Measurements from ENCODE around the gene LDHAL6B.

Gene LDHAL6B

GRCh38 chr15:59221511-59222505, 15.2 kb downstream of the LDHAL6B start:
- no peak for DNase-seq

GRCh38 chr15:59222906-59223550, 16.4 kb downstream of the LDHAL6B start:
- DNase-seq: no peak

GRCh38 chr15:59223736-59224135, 17.1 kb downstream of the LDHAL6B start:
- DNase-seq: no peak

GRCh38 chr15:59224474-59224873, 17.8 kb downstream of the LDHAL6B start:
- DNase-seq: no peak

- no peak for DNase-seq
These were observed 20.4 kb downstream of the LDHAL6B start for GRCh38 chr15:59227021-59227420.

- no peak for DNase-seq
These were observed 22.4 kb downstream of the LDHAL6B start for GRCh38 chr15:59229015-59229414.

- DNase-seq: no peak
These were observed 22.8 kb downstream of the LDHAL6B start for GRCh38 chr15:59229453-59229852.

- DNase-seq: no peak
These were observed 23.9 kb downstream of the LDHAL6B start for GRCh38 chr15:59230531-59231055.

- DNase-seq: no peak
These were observed 25.8 kb downstream of the LDHAL6B start for GRCh38 chr15:59232476-59232875.

GRCh38 chr15:59236394-59236793, 29.8 kb downstream of the LDHAL6B start:
- DNase-seq: no peak

GRCh38 chr15:59237119-59237855, 30.6 kb downstream of the LDHAL6B start:
- DNase-seq: peak; percentile 69 to 70

GRCh38 chr15:59237924-59238331, 31.3 kb downstream of the LDHAL6B start:
- peak; percentile 47 to 58 for DNase-seq

- no peak for DNase-seq
These were observed 33.4 kb downstream of the LDHAL6B start for GRCh38 chr15:59240036-59240435.

- no peak for DNase-seq
These were observed 36.0 kb downstream of the LDHAL6B start for GRCh38 chr15:59242649-59243048.

GRCh38 chr15:59243622-59244021, 37.0 kb downstream of the LDHAL6B start:
- no peak for DNase-seq

- DNase-seq: no peak
These were observed 37.7 kb downstream of the LDHAL6B start for GRCh38 chr15:59244337-59244736.

- DNase-seq: no peak
These were observed 38.9 kb downstream of the LDHAL6B start for GRCh38 chr15:59245559-59245958.

- DNase-seq: peak; percentile 47 to 67
These were observed 40.7 kb downstream of the LDHAL6B start for GRCh38 chr15:59247364-59247763.

GRCh38 chr15:59249816-59250215, 43.2 kb downstream of the LDHAL6B start:
- DNase-seq: no peak

- DNase-seq: no peak
These were observed 43.6 kb downstream of the LDHAL6B start for GRCh38 chr15:59250249-59250648.

- DNase-seq: no peak
These were observed 44.6 kb downstream of the LDHAL6B start for GRCh38 chr15:59251001-59251845.

GRCh38 chr15:59252137-59252536, 45.5 kb downstream of the LDHAL6B start:
- no peak for DNase-seq

Data from AML-193 (cell line).